Measurements from ENCODE around the gene SCN1B.
"Not testable (repeated sequence)": the region's sequence is repeated elsewhere in the genome, so short reads cannot be mapped to it uniquely, and the experiment has no call there.

Gene SCN1B

DNA sequence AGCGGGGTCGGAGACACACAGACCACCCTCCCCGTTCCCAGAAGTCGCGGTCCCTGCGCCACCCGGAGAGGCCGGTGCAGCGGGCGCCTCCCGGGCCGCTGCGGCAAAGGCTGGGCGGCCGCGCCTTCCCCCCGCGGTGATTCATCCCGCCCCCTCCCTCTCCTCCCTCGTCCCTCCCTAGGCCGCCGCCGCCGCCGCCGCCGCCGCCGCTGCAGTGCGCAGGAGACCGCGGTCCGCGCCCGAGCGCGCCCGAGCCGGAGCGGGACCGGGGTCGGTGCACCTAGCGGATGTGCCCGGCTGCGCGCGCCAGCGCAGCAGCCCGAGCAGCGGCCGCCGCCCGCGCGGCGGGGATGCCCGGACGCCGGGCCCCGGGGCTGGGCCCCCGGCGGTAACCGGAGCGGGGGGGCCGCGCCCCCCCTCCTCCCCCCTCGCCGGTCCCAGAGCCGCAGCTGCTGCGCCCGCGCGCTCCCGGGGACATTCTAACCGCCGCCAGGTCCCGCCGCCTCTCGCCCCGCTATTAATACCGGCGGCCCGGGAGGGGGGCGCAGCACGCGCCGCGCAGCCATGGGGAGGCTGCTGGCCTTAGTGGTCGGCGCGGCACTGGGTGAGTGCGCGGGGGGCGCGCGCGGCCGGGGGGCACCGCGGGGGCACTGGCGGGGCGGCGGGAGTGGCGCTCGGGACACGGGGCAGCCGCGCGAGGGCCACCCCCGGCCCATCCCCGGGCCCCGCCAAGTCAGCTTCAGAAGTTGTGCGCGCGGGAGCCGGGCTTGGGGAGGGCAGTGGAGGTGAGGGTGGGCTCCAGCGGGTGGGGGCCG, at the start of gene SCN1B:
Gene SCN1B (plus strand): TSS at position 214 of the 815 bp plus-strand sequence. CDS start 351 bp downstream, at position 565.
- DNase-seq = peak; percentile 40

DNA sequence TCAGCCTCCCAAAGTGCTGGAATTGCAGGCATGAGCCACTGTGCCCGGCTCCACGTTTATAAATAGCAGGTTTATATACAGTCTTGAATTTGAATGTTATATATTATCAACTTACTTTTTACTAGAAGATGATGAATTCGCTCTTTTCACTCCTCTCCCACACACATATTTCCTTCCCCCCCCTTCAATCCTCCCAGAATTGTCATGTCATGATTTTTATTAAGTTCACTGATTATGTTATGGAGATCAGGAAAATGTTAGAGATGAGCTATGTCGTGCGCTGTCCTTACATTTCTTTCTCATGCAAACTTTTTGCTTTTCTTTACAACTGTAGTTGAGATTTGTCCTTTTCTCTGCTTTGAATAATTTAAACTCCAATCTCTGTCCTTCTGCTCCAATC, 48.0 kb upstream of the SCN1B start:
- DNase-seq = no peak

DNA sequence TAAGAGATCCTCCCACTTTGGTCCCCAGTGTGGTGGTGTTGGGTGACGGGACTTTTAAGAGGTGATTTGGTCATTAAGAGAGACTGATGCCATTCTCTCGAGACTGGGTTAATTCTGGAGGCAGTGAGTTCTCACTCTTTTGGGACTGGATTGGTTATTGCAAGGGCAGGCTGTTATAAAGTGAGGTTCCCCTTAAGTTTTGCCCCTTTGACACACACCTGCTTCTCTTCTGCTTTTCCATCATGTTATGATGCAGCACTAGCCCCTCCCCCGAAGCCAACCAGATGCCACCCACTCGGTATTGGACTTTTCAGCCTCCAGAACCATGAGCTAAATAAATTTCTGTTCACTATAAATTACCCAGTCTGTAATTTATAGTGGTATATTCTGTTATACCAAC, 46.5 kb upstream of the SCN1B start:
- no peak for DNase-seq

DNA sequence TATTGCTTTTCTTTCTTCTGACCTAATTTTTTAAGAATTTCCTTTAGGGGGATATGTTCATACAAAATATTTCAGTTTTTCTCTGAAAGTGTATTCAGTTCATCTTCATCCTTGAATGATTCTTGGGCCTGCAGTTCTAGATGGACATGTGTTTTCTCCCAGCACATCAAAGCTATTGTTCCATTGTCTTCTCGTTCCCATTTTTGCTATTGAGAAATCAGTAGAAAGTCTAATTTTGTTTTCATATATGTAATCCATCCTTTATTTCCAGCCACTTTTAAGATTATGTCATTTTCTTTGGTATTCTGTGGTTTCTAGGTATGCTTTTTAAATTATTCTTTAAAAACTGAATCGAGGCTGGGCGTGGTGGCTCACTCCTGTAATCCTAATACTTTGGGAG, 46.0 kb upstream of the SCN1B start:
- DNase-seq = no peak

DNA sequence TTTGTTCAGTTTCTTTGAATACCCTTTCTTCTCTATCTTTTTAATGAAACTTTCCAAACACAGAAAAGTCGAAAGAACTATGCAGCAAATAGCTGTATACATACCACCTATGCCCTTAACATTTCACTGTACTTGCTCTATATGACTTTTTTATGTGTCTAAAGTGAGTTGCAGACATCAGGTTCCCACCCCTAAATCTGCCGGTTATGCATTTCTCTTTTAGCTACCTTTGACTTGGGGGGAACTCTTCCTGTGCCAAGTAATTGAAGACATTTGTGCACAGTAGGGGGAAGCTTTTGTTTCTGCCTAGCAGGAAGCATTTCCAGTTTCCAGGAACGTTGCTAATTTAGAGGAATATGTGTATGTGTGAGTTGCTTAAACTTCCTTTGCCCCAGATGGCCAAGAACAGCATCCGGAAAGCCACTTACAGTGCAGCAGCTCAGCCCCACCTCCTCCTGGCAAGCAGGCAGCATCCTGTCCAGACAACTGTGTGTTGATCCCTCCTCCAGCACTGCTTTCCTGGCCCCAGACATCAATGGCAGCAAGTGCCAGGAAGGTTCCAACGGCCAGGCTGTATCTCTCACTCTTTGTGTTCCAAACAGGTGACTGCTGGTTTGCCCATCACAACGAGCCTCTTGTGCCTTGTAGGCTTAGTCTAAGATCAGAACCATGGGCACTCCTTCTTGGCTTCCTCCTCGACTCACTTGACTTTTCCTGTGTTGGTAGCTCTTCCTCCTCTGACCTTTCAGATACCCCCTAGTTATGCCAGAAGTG, 44.8 kb upstream of the SCN1B start:
- DNase-seq = no peak

DNA sequence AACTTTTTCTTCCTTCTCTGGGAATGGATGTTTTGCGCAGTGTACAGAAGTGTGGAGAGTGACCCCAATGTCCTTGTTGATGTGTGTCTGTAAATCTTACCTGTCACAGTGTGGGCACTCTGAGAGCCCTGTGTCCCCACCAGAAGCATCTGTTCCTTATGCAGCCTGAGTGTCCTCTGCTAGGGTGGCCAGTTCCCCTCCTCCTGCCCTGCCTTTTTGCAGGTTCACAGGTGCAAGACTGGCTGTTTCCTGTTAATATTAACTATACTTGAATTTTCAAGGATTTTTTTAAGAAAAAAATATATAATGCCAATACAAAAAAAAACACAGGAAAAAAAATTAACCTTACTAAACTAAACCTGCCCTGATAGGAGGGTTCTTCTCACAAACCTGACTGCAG, 42.2 kb upstream of the SCN1B start:
- DNase-seq = no peak

DNA sequence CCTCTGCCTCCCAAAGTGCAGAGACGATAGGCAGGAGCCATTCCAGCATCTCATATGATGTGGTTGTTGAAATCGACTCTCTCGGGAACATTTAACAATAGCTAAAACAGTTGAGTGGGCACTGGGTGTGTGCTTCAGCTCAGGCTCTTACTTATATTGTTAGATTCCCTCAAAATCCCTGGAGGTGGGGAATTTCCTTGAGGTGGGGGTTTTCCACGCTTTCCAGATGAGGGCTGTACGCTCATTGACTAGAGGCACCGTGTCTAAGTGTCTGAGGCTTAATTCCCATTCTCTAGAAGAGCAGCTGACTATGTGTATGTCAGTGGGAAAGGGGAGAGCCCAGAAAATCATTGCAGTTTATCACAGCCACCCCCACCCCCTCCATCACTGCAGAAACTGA, 41.0 kb upstream of the SCN1B start:
- no peak for DNase-seq

DNA sequence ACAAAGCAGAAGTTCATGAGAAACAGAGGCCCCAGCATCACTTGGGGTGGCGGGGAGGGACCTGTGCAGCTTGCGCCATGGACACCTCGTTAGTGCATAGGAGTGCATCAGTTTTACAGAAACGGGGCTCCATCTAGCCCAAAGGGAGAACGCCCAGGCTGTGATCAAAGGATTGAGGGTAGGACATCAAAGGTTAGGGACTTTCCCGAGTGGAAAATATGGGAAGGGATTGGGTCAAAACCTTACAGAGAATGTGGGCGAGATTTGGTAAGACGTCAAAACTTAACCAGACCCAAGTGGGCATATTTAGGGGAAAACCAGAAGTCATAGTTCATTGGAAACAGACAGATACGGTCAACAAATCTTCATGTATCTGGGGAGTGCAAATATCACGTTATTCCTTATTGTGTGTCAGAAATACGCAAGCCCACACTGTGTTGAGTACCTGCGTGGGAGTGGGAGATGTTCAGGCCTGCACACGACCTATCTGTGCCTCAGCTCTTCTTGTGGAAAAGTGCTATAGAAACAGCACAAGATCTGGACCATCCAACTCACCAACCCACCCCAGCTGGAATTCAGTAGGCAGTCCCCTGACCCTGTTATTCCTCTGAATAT, 39.6 kb upstream of the SCN1B start:
- peak; percentile 31 for DNase-seq

DNA sequence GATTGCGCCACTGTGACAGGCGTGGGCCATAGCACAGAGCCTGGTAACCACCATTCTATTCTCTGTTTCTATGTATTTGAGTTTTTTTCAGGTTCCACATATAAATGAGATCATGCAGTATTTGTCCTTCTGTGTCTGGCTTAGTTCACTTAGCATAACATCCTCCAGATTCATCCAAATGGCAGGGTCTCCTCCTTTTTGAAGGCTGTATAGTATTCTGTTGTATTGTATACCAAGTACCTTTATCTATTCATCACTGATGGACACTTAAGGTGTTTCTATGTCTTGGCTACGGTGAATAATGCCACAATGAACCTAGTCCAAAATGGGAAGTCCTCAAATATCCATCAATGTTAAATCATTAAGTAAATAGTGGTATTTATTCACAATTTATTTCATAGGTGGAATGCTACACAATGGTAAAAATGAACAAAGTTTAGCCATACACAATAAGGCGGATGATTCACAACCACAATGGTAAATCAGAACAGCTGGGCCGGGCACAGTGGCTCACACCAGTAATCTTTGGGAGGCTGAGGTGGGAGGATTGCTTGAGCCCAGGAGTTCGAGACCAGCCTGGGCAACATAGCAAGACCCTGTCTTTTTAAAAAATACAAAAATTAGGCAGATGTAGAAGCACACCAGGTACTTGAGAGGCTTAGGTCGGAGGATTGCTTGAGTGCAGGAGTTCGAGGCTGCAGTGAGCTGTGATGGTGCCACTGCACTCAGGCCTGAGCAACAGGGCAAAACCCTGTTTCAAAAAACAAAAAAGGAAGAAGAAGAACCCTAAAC, 38.5 kb upstream of the SCN1B start:
- DNase-seq = no peak

DNA sequence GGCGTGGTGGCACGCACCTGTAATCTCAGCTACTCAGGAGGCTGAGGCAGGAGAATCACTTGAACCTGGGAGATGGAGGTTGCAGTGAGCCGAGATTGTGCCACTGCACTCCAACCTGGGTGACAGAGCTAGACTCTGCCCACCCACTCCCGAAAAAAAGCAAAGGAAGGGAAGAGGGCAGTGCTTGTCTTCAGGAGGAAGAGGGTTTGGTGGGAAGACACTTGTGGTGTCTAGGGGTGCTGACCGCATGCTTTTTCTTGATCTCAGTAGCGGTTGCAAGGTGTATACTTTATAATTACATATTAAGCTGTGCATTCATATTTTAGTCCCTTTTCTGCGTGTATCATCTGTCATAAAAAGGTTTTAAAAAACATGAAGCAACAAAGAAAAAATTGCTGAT, 37.7 kb upstream of the SCN1B start:
- DNase-seq = not testable (repeated sequence)

DNA sequence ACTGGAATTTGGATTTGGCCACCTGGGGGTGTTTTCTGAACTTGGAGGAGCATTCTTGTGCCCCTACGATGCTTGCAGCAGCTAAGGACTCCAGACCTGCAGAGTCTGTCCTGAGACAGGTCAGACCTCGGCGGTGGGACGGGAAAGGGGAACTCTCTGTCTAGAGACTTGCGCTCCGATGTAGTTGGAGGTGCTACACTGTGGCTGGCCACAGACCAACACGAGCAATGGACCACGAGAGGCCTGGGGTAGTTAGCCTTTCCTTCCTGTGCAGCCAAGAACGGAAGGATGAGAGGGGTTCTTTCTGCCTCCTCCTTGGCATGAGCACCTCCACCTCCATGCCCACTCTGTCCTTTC, 36.0 kb upstream of the SCN1B start:
- DNase-seq = no peak

DNA sequence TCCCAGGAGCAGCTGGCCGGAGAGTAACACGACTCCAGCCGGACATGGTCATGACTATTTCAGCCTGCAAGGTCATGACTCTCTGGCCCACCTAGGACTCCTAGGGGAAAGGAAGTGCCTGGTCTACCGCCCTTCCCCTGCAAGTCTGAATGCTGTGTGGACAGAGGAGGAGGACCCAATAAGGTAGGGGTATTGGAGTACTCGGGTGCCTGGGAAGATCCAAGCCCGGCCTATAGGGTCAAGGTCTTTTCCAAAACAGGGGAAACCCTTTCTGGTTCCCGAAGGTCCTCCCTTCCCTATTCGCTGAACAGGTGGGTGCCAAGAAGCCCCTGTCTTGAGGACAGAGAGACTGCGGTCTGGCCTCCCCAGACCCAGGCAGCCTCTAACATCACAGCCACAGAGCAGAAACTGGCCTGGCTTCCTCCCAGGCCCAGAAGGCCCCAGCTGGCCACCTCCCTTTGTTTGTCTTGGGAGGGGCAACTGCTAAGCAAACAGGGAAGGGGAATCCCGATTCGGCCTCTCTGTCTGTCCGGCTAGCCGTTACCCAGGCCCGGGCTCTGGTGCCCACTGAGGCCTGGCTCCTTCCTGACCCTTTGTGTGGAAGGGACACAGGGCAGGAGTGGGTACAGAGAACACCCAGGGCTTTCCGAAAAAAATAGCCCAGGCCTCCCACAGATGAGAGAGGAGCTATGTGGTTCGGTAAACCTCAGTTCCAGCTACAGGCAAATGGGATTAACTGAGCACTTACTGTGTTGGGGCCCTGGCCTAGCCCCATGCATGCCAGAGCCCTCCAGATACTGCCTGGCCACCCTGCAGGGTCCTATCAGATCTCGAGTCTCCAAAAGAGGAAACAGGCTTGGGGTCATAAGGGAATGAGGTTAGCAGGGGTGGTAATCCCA, 35.4 kb upstream of the SCN1B start:
- DNase-seq = no peak

DNA sequence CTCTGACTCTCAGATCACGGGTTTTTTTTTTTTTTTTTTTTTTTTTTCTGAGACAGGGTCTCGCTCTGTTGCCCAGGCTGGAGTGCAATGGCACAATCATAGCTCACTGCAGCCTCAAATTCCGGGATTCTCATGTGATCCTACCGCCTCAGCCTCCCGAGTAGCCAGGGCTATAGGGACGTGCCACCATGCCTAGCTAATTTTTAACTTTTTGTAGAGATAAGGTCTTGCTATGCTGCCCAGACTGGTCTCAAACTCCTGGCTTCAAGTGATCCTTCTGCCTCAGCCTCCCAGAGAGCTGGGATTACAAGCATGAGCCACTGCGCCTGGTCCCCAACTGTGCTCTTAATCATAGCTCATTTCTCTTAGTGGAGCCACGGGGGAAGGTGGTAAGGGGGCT, 34.7 kb upstream of the SCN1B start:
- DNase-seq = no peak

DNA sequence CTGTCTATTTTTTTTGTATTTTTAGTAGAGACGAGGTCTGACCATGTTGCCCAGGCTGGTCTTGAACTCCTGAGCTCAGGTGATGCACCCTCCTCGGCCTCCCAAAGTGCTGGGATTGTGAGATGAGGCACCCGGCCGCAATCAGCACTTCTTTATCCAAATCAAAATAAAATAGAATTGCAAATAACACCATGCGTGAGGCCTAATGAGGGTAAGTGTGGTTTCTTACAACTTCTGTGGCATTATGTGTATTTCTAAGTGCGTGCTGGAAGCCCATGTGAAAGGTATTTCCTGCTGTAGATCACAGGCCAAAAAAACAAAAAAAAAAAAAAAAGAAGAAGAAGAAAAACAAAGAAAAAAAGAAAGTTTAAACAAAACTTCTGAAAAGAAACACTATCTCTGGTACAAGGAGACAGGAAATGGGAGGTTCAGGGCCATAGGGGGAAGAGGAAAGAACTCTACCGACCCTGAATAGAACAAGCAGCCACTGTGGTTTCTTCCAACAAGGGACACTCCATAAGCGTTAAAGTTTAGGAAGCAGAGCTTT, 33.1 kb upstream of the SCN1B start:
- no peak for DNase-seq

DNA sequence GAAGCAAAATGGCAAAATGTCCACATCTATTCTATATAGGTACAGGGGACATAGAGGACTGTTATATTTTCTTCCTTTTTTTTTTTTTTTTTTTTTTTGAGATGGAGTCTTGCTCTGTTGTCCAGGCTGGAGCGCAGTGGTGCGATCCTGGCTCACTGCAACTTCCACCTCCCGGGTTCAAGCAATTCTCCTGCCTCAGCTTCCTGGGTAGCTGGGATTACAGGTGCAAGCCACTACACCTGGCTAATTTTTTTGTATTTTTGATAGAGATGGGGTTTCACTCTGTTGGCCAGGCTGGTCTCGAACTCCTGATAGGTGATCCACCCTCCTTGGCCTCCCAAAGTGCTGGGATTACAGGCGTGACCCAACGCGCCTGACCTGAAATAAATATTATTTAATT, 32.0 kb upstream of the SCN1B start:
- not testable (repeated sequence) for DNase-seq

DNA sequence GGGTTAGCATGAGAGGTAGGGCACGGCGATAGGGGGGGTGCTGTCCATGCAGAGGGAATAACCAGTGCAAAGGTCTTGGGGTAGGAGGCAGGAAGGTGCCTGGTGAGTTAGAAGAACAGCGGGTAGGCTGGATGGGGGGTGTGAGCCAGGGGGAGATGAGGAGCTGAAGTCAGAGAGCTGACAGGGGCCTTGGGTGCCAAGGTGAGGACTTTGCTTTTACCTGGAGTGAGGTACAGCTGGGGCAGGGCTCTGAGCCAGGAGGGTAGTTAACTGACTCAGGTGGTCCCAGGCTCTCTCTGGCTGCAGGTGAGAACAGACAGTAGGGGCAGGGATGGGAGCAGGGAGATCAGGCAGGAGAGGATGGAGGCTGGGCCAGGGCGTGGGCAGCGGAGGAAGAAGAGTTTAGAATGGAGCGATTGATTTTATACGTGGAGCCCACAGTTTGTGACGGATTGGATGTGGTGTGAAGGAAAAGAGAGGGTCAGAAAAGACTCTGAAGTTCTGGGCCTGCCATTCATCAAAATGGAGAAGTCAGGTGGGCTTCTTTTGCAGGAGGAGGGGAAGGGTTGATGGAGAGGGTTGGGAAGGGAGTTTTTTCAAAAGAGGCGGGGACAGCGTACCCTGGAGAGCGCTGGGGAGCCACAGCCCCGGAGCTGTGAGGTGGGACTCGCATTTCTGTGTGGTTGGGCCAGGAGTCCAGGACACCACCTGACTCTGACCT, 31.3 kb upstream of the SCN1B start:
- DNase-seq = no peak

DNA sequence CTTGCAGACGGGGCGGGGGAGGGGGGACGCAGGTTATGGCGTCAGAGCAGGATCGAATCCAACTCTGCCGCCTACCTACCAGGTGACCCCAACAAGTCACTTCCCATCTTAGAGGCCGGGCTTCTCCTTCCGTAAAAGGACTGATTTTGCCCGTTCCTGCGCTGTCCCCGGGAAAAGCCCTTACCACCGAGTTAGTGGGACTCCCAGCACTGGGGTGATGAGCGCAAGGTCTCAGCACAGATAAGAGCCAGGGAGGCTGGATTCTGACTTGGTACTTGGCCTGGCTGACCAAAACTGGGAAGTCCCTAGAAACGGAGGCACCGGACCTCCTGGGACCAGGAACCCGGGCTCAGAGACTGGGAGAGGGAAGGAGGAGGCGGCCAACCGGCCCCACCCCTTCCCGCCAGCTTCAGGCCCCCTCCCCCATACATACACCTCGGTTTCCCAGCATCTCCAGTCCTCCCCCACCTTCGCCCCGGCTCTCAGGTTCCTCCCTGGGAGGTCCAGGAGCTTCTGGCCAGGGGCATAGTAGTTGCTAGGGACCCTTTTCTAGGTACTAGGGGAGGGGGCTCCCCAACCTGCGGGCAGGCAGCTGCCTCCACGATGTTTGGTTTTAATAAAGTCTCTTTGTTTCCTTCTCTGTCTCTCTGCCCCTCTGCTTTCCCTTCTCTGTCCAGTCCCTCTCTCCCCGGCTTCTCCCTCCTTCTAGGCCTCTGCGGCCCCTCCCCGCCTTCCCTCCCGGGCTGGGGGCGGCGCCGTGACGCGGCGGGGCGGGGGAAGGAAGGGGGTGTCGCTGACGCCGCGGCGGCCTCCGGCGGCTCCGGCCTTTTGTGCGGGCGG, 30.6 kb upstream of the SCN1B start, which contains the start of gene GRAMD1A:
Gene GRAMD1A (plus strand): TSS at position 826 of the 840 bp plus-strand sequence. CDS start 156 bp downstream, outside the sequence.
- DNase-seq = peak; percentile 74

DNA sequence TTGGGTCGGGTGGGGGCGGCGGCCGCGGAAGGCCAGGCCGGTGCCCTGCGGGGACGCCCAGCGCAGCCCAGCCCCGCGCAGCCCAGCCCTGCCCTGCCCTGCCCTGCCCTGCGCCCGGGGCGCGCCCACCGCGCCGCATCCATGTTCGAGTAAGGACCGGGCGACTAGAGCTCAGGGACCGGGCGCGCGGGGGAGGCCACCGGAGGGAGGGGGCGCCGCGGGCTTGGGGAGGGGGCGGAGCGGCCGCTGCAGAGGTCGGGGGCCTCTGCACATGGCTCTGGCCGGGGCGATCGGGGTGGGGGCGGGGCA, 30.0 kb upstream of the SCN1B start:
- DNase-seq = no peak

DNA sequence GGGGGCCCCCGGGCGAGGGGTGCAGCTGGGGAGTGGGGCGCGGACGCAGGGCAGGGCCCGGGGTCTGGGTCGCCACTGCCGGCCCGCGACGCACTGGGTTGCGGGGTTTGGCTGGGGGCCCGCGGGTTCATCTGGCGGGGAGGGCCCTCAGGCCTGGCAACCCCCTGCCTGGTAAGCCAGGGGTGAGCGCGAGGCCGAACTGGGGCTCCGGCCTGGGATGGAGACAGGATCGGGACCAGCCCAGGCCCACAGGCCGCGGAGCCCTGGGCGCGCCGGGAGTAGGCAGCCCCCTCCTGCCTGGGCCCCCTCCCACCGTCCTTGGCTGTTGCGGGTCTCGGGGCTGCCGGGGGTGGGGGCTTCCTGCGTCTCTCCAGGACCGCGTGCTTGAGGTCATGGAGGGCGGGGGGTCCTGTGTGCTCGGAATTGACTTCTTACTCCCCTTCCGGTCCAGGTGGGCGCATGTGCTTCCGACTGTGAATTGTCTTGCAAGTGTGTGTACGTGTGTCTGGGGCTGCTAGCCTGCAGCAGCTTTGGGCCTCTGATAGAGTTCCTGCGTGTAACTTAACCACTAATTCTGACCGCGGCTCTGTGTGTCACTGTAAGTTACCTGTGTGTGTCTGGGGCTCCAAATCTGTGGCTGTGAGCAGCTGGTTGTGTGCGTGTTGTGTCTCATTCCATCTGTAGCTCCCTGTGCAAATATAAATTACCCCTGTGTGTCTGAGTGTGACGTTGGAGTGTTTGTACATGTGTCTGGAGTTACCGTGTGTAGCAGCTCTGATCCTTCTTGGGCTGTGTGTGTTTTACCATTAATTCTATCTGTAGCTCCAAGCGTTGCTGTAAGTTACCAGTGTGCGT, 29.4 kb upstream of the SCN1B start:
- DNase-seq = peak; percentile 59

All from activated CD4-positive, alpha-beta T cell treated with anti-CD3 and anti-CD28 coated beads, Interleukin-2, amount 50 U/mL, for 16 hours (primary cell).